ENCODE measurements around the gene PPP4C.
"Not testable (repeated sequence)": the region's sequence is repeated elsewhere in the genome, so short reads cannot be mapped to it uniquely, and the experiment has no call there.

PPP4C gene

DNA sequence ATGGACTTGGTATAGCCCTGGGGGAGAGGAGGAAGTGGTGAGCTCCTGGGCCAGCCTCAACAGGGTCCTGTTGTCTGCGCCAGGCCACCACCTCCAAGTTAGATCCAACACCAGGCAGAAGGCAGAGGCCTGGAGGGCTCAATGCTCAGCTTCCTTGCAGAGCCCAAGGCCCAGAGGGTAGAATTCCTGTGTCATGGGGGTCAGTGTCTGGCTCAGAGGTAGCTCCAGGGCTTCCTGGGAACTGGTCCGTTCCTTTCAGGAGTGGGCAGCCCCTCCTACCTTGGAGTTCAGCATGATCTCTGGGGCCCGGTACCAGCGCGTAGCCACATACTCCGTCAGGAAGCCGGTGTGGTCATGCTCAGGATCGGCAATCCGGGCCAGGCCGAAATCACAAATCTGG, 42.0 kb downstream of the PPP4C start:
- no peak for DNase-seq (ENCODE audit: low read depth, low spot score)
- TF ChIP-seq FOXP2 (optimal IDR thresholded peaks at IDR 0.05; ENCODE audit: control extremely low read depth, extremely low read length, insufficient read depth) (no peak), EZH2 (IDR thresholded peaks at IDR 0.05) (no peak)
- Histone ChIP-seq H3K27ac (no peak overlapping the region), H3K9ac (ENCODE audit: insufficient read length) (no peak overlapping the region), H3K36me3 (ENCODE audit: insufficient read depth, low read length) (peaks cover 14% of the 10 kb centered on the region; the same call in 1 of the 2 replicates), H3K9me3 (ENCODE audit: low read depth, low read length) (no peaks in the 10 kb centered on the region), H3K4me3 (no peak overlapping the region)

DNA sequence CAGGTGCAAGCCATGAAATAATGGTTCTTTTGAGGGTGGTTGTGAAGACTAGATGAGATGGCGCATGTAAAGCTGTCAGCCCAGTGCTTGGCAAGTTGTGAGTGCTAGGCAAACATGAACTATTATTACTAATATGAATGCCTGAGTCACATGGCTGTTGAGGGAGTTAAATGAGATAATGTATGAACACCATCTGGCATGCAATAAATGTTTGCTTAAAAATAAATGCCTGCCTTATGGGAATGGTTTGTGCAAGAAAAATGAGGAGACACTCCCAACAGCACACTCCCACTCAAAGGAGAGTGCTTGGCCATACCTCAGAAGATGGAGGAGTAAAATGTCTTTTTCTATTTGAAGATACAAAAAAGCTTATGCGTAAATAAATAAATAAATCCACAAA, 43.6 kb downstream of the PPP4C start:
- TF ChIP-seq EZH2 (IDR thresholded peaks at IDR 0.05): no peak
- TF ChIP-seq FOXP2 (optimal IDR thresholded peaks at IDR 0.05; ENCODE audit: control extremely low read depth, extremely low read length, insufficient read depth): no peak
- no peak for TF ChIP-seq POLR2AphosphoS5 (IDR thresholded peaks at IDR 0.05; ENCODE audit: borderline replicate concordance, low read depth, low read length)
- no peak for DNase-seq (ENCODE audit: low read depth, low spot score)
- H3K27ac ChIP-seq: no peak overlapping the region
- H3K4me3 ChIP-seq: no peak overlapping the region
- peaks cover 14% of the 10 kb centered on the region; the same call in 1 of the 2 replicates for H3K36me3 ChIP-seq (ENCODE audit: insufficient read depth, low read length)
- H3K9me3 ChIP-seq (ENCODE audit: low read depth, low read length): no peaks in the 10 kb centered on the region
- H3K9ac ChIP-seq (ENCODE audit: insufficient read length): no peak overlapping the region

DNA sequence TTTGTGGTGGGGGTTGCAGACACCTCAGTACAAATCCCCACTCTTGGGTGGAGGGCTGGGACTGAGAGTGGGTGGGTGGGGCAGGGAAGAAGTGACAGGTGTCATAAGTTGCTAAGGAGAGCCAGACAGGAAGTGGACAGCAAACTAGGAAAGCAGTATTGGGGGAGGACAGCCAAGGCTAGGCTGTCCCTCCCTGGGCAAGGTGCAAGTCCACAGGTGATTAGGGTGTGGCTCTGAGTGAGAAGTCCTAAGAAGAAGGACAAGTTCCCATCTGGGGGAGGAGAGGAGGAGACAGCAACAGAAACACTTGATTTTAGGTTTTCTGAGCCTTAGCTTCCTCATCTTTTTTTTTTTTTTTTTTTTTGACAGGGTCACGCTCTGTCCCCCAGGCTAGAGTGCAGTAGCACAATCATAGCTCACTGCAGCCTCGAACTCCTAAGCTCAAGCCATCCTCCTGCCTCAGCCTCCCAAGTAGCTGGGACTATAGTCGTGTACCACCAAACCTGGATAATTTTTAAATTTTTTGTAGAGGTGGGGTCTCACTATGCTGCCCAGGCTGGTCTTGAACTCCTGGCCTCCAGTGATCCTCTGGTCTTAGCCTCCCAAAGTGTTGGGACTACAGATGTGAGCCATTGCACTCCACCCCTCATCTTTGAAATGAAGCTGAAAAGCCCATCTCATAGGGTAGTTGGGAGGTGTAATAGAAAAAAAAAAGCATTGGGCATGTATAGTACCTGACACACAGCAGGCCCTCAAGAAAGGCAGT, 44.7 kb downstream of the PPP4C start:
- peaks cover 14% of the 10 kb centered on the region; the same call in 1 of the 2 replicates for H3K36me3 ChIP-seq (ENCODE audit: insufficient read depth, low read length)
- no peak for DNase-seq (ENCODE audit: low read depth, low spot score)
- H3K27ac ChIP-seq: no peak overlapping the region
- no peak overlapping the region for H3K9ac ChIP-seq (ENCODE audit: insufficient read length)
- no peak for TF ChIP-seq EZH2 (IDR thresholded peaks at IDR 0.05)
- TF ChIP-seq FOXP2 (optimal IDR thresholded peaks at IDR 0.05; ENCODE audit: control extremely low read depth, extremely low read length, insufficient read depth): no peak
- TF ChIP-seq POLR2AphosphoS5 (IDR thresholded peaks at IDR 0.05; ENCODE audit: borderline replicate concordance, low read depth, low read length): no peak
- H3K4me3 ChIP-seq: no peak overlapping the region
- H3K9me3 ChIP-seq (ENCODE audit: low read depth, low read length): no peaks in the 10 kb centered on the region

DNA sequence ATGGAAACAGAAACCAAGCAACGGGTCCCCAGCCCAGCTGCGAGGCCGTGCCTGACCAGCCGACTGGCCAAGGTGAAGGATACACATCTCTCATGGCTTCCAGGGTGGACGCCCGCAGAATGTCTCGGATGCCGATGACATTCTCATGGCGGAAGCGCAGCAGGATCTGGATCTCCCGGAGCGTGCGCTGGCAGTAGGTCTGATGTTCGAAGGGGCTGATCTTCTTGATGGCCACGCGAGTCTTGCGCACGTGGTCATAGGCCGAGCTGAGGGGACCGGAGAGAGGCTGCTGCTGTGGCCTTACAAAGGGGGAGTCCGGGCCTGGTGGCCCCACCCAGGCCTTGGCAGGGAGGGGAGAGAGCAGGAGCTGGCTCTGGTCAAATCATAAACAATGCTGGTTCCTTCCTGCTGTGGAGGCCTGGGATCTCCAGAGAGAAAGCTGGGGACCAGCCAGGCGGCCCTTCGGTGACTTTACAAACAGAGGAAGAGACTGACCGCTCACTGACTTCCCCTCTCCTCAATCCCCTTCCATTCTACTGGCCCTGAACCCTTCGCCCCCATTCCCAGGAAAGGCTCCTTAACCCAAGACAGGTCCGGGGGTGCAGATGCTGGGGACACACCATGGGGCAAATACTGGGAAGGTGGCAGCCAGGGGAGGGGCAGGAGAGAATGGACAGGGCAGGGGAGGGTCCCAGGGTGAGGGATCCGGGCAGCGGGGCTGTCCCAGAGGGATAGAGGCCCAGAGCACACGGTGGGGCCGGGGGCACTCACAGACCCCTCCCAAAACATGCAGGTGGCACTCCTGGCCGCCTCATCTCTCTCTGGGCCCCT, 46.2 kb downstream of the PPP4C start:
- no peaks in the 10 kb centered on the region for H3K9me3 ChIP-seq (ENCODE audit: low read depth, low read length)
- peak overlapping the region; percentile 80 for H3K9ac ChIP-seq (ENCODE audit: insufficient read length)
- H3K36me3 ChIP-seq (ENCODE audit: insufficient read depth, low read length): peaks cover 14% of the 10 kb centered on the region; the same call in 1 of the 2 replicates
- H3K4me3 ChIP-seq: peak overlapping the region; percentile 89
- TF ChIP-seq EZH2 (IDR thresholded peaks at IDR 0.05) (no peak), POLR2AphosphoS5 (IDR thresholded peaks at IDR 0.05; ENCODE audit: borderline replicate concordance, low read depth, low read length) (no peak), FOXP2 (optimal IDR thresholded peaks at IDR 0.05; ENCODE audit: control extremely low read depth, extremely low read length, insufficient read depth) (no peak)
- no peak for DNase-seq (ENCODE audit: low read depth, low spot score)
- 0 out of 2 replicates have a peak overlapping the region, but pooled peaks have one; percentile 57 for H3K27ac ChIP-seq

DNA sequence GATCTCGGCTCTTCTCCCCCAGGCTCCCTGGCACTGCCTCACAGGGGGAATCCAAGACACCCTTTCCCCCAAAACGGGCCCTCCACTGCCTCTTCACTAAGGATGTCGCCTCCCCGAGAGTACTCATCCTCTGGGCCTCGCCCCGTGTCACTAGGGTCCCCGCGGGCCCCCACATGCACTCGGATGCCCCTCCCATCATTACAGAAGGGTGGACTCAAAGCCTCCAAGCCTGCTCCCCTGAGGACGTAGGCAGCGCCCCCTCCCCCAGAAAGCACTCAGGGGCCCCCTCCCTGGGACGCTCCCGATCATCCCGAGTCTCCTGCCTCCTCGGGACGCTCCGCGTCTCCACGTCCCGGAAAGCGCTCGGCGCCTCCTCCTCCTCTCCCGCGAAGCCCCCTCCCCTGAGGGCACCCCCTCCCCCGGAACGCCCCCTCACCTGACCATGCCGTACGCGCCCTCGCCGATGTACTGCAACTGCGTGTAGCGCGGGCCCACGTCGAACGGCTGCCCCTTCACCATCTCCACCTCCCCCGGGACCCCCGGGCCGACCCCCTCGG, 46.9 kb downstream of the PPP4C start:
- H3K4me3 ChIP-seq: peak overlapping the region; percentile 89
- H3K9me3 ChIP-seq (ENCODE audit: low read depth, low read length): no peaks in the 10 kb centered on the region
- H3K27ac ChIP-seq: peak overlapping the region; percentile 57; the same call in 1 of the 2 replicates
- no peak for DNase-seq (ENCODE audit: low read depth, low spot score)
- TF ChIP-seq POLR2AphosphoS5 (IDR thresholded peaks at IDR 0.05; ENCODE audit: borderline replicate concordance, low read depth, low read length) (no peak), EZH2 (IDR thresholded peaks at IDR 0.05) (no peak), FOXP2 (optimal IDR thresholded peaks at IDR 0.05; ENCODE audit: control extremely low read depth, extremely low read length, insufficient read depth) (no peak)
- peak overlapping the region; percentile 80 for H3K9ac ChIP-seq (ENCODE audit: insufficient read length)
- peaks cover 12% of the 10 kb centered on the region; the same call in 1 of the 2 replicates for H3K36me3 ChIP-seq (ENCODE audit: insufficient read depth, low read length)

DNA sequence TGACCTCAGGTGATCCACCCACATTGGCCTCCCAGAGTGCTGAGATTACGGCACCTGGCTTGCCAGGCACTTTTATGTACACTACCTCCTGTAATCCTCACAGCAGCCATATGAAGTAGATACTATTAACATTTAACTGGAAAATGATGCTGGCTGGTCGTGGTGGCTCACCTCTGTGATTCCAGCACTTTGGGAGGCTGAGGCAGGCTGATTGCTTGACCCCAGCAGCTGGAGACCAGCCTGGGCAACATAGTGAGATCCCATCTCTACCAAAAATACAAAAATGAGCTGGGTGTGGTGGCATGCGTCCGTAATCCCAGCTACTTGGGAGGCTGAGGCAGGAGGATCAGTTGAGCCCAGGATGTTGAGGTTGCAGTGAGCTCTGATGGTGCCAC, 49.2 kb downstream of the PPP4C start:
- no peak overlapping the region for H3K27ac ChIP-seq
- no peak overlapping the region for H3K4me3 ChIP-seq
- H3K36me3 ChIP-seq (ENCODE audit: insufficient read depth, low read length): no peaks in the 10 kb centered on the region; the same call in 1 of the 2 replicates
- H3K9ac ChIP-seq (ENCODE audit: insufficient read length): no peak overlapping the region
- H3K9me3 ChIP-seq (ENCODE audit: low read depth, low read length): no peaks in the 10 kb centered on the region
- DNase-seq (ENCODE audit: low read depth, low spot score): no peak
- TF ChIP-seq POLR2AphosphoS5 (IDR thresholded peaks at IDR 0.05; ENCODE audit: borderline replicate concordance, low read depth, low read length) (no peak), EZH2 (IDR thresholded peaks at IDR 0.05) (no peak), FOXP2 (optimal IDR thresholded peaks at IDR 0.05; ENCODE audit: control extremely low read depth, extremely low read length, insufficient read depth) (no peak)

DNA sequence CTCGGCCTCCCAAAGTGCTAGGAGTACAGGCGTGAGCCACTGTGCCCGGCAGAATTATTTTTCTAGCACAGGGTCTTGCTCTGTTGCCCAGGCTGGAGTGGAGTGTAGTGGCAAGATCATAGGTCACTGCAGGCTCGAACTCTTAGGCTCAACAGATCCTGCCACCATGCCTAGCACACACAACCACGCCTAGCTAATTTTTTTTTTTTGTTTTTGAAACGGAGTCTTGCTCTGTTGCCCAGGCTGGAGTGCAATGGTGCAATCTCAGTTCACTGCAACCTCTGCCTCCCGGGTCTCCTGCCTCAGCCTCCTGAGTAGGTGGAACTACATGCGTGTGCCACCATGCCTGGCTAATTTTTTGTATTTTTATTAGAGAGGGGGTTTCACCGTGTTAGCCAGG, 49.9 kb downstream of the PPP4C start:
- DNase-seq (ENCODE audit: low read depth, low spot score); H3K27ac ChIP-seq; H3K36me3 ChIP-seq (ENCODE audit: insufficient read depth, low read length); H3K9me3 ChIP-seq (ENCODE audit: low read depth, low read length); H3K4me3 ChIP-seq; H3K9ac ChIP-seq (ENCODE audit: insufficient read length): not testable (repeated sequence)

DNA sequence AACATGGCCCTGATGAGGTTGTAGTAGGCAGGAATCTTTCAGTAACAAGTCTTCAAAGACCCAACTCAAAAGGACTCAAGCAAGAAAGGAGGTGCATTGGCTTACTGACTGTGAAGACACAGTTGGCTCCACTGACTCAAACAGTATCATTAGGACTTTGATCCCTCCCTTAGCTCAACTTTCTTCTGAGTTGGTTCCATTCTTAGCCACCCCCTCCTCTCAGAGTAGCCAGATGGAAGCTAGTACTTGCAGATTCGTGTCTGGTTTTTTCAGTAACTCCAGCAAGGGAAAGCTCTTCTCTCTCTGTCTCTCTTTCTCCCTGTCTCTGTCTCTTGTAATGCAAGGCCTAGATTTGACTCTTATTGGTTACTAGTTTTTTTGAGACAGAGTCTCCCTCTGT, 52.2 kb downstream of the PPP4C start:
- TF ChIP-seq EZH2 (IDR thresholded peaks at IDR 0.05): no peak
- no peak for DNase-seq (ENCODE audit: low read depth, low spot score)
- Histone ChIP-seq H3K4me3 (no peak overlapping the region), H3K9ac (ENCODE audit: insufficient read length) (no peak overlapping the region), H3K27ac (no peak overlapping the region), H3K36me3 (ENCODE audit: insufficient read depth, low read length) (no peaks in the 10 kb centered on the region), H3K9me3 (ENCODE audit: low read depth, low read length) (no peaks in the 10 kb centered on the region)
